ENCODE measurements around the gene KLHDC7B.

DNA sequence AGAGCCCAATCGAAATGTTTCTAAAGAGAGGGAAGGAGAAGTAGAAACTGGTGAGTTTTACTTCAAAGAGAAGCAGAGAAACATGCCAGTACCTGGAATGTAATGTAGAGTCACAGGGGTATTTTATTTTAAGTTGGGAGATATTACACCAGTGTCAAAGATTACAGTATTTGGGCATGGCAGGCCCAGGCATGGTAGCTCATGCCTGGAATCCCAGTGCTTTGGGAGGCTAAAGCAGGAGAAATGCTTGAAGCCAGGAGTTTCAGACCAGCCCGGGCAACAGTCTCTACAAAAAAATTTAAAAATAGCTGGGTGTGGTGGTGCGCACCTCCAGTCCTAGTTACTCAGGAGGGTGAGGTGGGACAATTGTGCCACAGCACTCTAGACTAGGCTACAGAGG is 14.3 kb downstream of the KLHDC7B start:
- no peak for TF ChIP-seq POLR2A (IDR thresholded peaks at IDR 0.05; ENCODE audit: low read depth)
- no peak for TF ChIP-seq CTCF (IDR thresholded peaks at IDR 0.05)
- TF ChIP-seq POLR2AphosphoS5 (IDR thresholded peaks at IDR 0.05), result no peak
- no peak for TF ChIP-seq EP300 (IDR thresholded peaks at IDR 0.05)
